GM21737 (cell line): ENCODE data around the gene SETD5.

Experiments
- ATAC-seq: cut with Tn5 transposase; IDR thresholded peaks from one replicate; pipeline ENCODE4 v1.9.1; 2021; ENCODE audit warnings: mild to moderate bottlenecking, moderate library complexity; ENCODE audit not compliant: unreplicated experiment

SETD5 gene

GRCh38 chr3:9388562-9389272, 8.7 kb upstream of the SETD5 start:
- no peak for ATAC-seq

- no peak for ATAC-seq
Observed at GRCh38 chr3:9390265-9390888, 7.0 kb upstream of the SETD5 start.

GRCh38 chr3:9392041-9392440, 5.4 kb upstream of the SETD5 start:
- ATAC-seq: no peak

GRCh38 chr3:9395570-9396300, 1.7 kb upstream of the SETD5 start:
- no peak for ATAC-seq

- peak; percentile 27 for ATAC-seq
Observed at GRCh38 chr3:9396301-9396631, 1.1 kb upstream of the SETD5 start.

GRCh38 chr3:9396632-9397331, 633 bp upstream of the SETD5 start:
- peak; percentile 69 for ATAC-seq

- ATAC-seq: no peak
Observed at GRCh38 chr3:9397906-9398699, 688 bp downstream of the SETD5 start.

GRCh38 chr3:9398700-9399336, 1.4 kb downstream of the SETD5 start:
- ATAC-seq: no peak

GRCh38 chr3:9399337-9399703, 1.9 kb downstream of the SETD5 start:
- no peak for ATAC-seq

- no peak for ATAC-seq
Observed at GRCh38 chr3:9399746-9400145, 2.3 kb downstream of the SETD5 start.

GRCh38 chr3:9400616-9401015, 3.2 kb downstream of the SETD5 start:
- ATAC-seq: no peak

GRCh38 chr3:9401986-9402385, 4.6 kb downstream of the SETD5 start:
- ATAC-seq: no peak

- ATAC-seq: no peak
Observed at GRCh38 chr3:9402410-9403228, 5.2 kb downstream of the SETD5 start.

GRCh38 chr3:9403463-9403862, 6.0 kb downstream of the SETD5 start:
- ATAC-seq: no peak

GRCh38 chr3:9404680-9405079, 7.3 kb downstream of the SETD5 start:
- no peak for ATAC-seq

GRCh38 chr3:9405756-9406155, 8.3 kb downstream of the SETD5 start:
- ATAC-seq: no peak

- ATAC-seq: no peak
Observed at GRCh38 chr3:9406856-9407626, 9.6 kb downstream of the SETD5 start.

- no peak for ATAC-seq
Observed at GRCh38 chr3:9408061-9408460, 10.6 kb downstream of the SETD5 start.

GRCh38 chr3:9408546-9408945, 11.1 kb downstream of the SETD5 start:
- no peak for ATAC-seq
